ENCODE results near the gene PTPRN2. TPM values are rescaled to one million over a fixed set of nuclear protein-coding genes. Genes with fewer than 3 reads are reported as not detected.

Gene PTPRN2
- total and polyA plus RNA-seq, 2 donors (not counting 3 experiments of a cell fraction or from before 2014, with no cell fraction given) = 0.62 to 0.88 TPM

DNA sequence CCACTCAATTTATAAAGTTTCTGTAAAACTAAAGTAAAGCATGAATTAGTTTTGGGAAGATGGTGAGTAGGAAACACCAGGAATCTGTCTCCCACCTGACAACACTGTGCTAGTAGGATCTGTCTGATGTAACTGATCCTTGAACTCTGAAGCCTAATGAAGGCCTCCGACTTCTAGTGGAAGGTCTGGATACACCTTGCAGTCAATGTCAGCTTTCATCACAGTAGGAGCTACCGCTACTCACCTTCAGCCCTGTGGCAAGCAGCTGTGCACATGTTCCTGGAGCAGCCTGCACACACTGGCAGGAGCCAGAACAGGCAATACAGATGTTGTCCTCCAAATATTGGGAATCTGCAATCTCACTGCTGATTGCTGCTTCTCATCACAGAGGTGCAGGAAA, 471.4 kb downstream of the PTPRN2 start:
- Histone ChIP-seq H3K27ac (ENCODE audit: insufficient read depth, low read depth, low read length) (no peak overlapping the region), H2AFZ (ENCODE audit: low read depth, low read length) (no peak overlapping the region), H3K79me2 (ENCODE audit: control insufficient read depth, insufficient read depth, low read length) (no peaks in the 10 kb centered on the region), H3K9me1 (replicated peaks; ENCODE audit: control insufficient read depth, extremely low read depth, insufficient read depth, low read length) (no peaks in the 10 kb centered on the region), H3K27me3 (ENCODE audit: control insufficient read depth in 2 of 2, insufficient read depth in 2 of 2, low read length in 2 of 2) (no peaks in the 10 kb centered on the region), H3K9ac (replicated peaks; ENCODE audit: extremely low read depth, insufficient read depth, low read length) (no peak overlapping the region), H3K36me3 (ENCODE audit: control insufficient read depth in 2 of 2, extremely low read depth in 1 of 2, insufficient read depth in 2 of 2, low read length in 2 of 2) (no peaks in the 10 kb centered on the region), H3K4me3 (replicated peaks in 1 of 3; ENCODE audit: insufficient read depth in 1 of 3, low read depth in 1 of 3, low read length in 3 of 3) (no peak overlapping the region), H4K20me1 (replicated peaks; ENCODE audit: control insufficient read depth, extremely low read depth, insufficient read depth, low read length) (no peaks in the 10 kb centered on the region), H3K9me3 (replicated peaks; ENCODE audit: control insufficient read depth, insufficient read depth, low read length) (peaks cover 13% of the 10 kb centered on the region), H3K4me2 (ENCODE audit: insufficient read depth, low read length) (no peak overlapping the region), H3K4me1 (ENCODE audit: control insufficient read depth, extremely low read depth, insufficient read depth, low read length) (no peaks in the 10 kb centered on the region)
- intact Hi-C loops (cut with micrococcal nuclease) = no loop called here
- no peak for TF ChIP-seq EZH2 (IDR thresholded peaks at IDR 0.05; ENCODE audit: borderline replicate concordance, low read depth, low read length, severe bottlenecking)
- no peak for TF ChIP-seq GATA2 (IDR thresholded peaks at IDR 0.05; ENCODE audit: insufficient read depth, insufficient read length, low read depth, low read length)
- no peak for TF ChIP-seq POLR2A (IDR thresholded peaks at IDR 0.05; ENCODE audit: low read depth, low read length)
- TF ChIP-seq JUN (IDR thresholded peaks at IDR 0.05; ENCODE audit: borderline replicate concordance, insufficient read depth, insufficient read length, low read depth) = no peak
- TF ChIP-seq MAX (IDR thresholded peaks at IDR 0.05; ENCODE audit: insufficient read depth, insufficient read length) = no peak
- TF ChIP-seq FOS (IDR thresholded peaks at IDR 0.05; ENCODE audit: borderline replicate concordance, insufficient read depth, low read length) = no peak
- TF ChIP-seq, protein P1, sequence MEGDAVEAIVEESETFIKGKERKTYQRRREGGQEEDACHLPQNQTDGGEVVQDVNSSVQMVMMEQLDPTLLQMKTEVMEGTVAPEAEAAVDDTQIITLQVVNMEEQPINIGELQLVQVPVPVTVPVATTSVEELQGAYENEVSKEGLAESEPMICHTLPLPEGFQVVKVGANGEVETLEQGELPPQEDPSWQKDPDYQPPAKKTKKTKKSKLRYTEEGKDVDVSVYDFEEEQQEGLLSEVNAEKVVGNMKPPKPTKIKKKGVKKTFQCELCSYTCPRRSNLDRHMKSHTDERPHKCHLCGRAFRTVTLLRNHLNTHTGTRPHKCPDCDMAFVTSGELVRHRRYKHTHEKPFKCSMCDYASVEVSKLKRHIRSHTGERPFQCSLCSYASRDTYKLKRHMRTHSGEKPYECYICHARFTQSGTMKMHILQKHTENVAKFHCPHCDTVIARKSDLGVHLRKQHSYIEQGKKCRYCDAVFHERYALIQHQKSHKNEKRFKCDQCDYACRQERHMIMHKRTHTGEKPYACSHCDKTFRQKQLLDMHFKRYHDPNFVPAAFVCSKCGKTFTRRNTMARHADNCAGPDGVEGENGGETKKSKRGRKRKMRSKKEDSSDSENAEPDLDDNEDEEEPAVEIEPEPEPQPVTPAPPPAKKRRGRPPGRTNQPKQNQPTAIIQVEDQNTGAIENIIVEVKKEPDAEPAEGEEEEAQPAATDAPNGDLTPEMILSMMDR (IDR thresholded peaks at IDR 0.05; ENCODE audit: extremely low read depth in 1 of 2, insufficient read depth in 1 of 2, low read depth in 1 of 2, low read length in 2 of 2) = no peak
- TF ChIP-seq POLR2AphosphoS5 (IDR thresholded peaks at IDR 0.05; ENCODE audit: insufficient read depth, low read depth, low read length) = no peak
- no peak for TF ChIP-seq MYC (IDR thresholded peaks at IDR 0.05; ENCODE audit: low read depth, low read length)
- POLR2A ChIA-PET = no interaction called here
- dilution Hi-C loops (cut with MboI; ENCODE audit: extremely low pct_ligation_motif_present, low sequenced_read_pairs) = no loop called here
- BruUV-seq (replicated peaks) = no TSS peak
- DNase-seq (ENCODE audit: low read depth, low spot score) (no peak), FAIRE-seq (no peak)
- CTCF ChIA-PET = no interaction called here

Measured in endothelial cell of umbilical vein (primary cell).